H1 (cell line): ENCODE results near the gene PITPNC1. TPM values are rescaled to one million over a fixed set of nuclear protein-coding genes. Genes with fewer than 3 reads are reported as not detected.

ENCODE experiments used
- CTCF ChIA-PET: fragments of 300-600 bp; sonication (Branson Sonifier 250); formaldehyde crosslinking; loops from one replicate; lab custom pipeline; 2021; ENCODE audit not compliant: partially characterized antibody; lab: Charles Lee
- POLR2A ChIA-PET: fragments of 300-600 bp; sonication (Branson Sonifier 250); formaldehyde crosslinking; loops from one replicate; lab custom pipeline; 2021; ENCODE audit warnings: inconsistent platforms; ENCODE audit not compliant: partially characterized antibody; lab: Charles Lee
- DNase-seq, 2 experiments: peaks; one replicate each; pipeline versions ENCODE4 v3.0.0 to v3.0.0-alpha.2; 2010 to 2022; ENCODE audit warnings: low spot score in 2 of 2, low read depth in 1 of 2, mixed read lengths in 1 of 2
- FAIRE-seq: peaks from 2 replicates; lab custom pipeline; 2011; peaks lifted over from hg19 to GRCh38; lab: Jason Lieb, UNC
- H2AFZ ChIP-seq: 2 replicates; pipeline ENCODE4 v1.8.1; 2012; ENCODE audit warnings: low read length, inconsistent platforms
- H2AK5ac ChIP-seq: 2 replicates; pipeline ENCODE4 v1.6.1; 2013; ENCODE audit warnings: low read depth, low read length
- H2BK120ac ChIP-seq: replicated peaks from 2 replicates; pipeline ENCODE3; 2013; ENCODE audit warnings: low read depth, low read length, inconsistent platforms
- H2BK12ac ChIP-seq: 2 replicates; pipeline ENCODE4 v1.6.1; 2013; ENCODE audit warnings: low read depth, low read length
- H2BK15ac ChIP-seq: 2 replicates; pipeline ENCODE4 v1.6.1; 2013; ENCODE audit warnings: low read length
- H2BK20ac ChIP-seq: 2 replicates; pipeline ENCODE4 v1.6.1; 2013; ENCODE audit warnings: low read length
- H2BK5ac ChIP-seq: 2 replicates; pipeline ENCODE4 v1.6.1; 2013; ENCODE audit warnings: low read depth, low read length
- H3K14ac ChIP-seq: 2 replicates; pipeline ENCODE4 v1.6.1; 2013; ENCODE audit warnings: inconsistent platforms; ENCODE audit not compliant: insufficient read length
- H3K18ac ChIP-seq: 2 replicates; pipeline ENCODE4 v1.6.1; 2013; ENCODE audit warnings: low read length; ENCODE audit errors: extremely low read depth
- H3K23ac ChIP-seq: 2 replicates; pipeline ENCODE4 v1.6.1; 2013; ENCODE audit warnings: inconsistent platforms; ENCODE audit not compliant: insufficient read length
- H3K23me2 ChIP-seq: 2 replicates; pipeline ENCODE4 v1.6.1; 2013; ENCODE audit warnings: low read depth, low read length
- H3K27ac ChIP-seq: 2 replicates; pipeline ENCODE4 v1.6.1; 2011; ENCODE audit warnings: low read depth, low read length, inconsistent platforms
- H3K27me3 ChIP-seq, 4 experiments: replicated peaks in 1 of 4; 1 replicate in 1 of 4; 2 replicates in 3 of 4; pipeline versions ENCODE4 v1.6.1 to v1.8.1; 2011 to 2013; ENCODE audit warnings: low read length in 3 of 4, mild to moderate bottlenecking in 3 of 4, inconsistent platforms in 2 of 4, mixed read lengths in 2 of 4, moderate library complexity in 1 of 4; ENCODE audit not compliant: control insufficient read depth in 3 of 4, insufficient read depth in 3 of 4; ENCODE audit errors: extremely low read depth in 1 of 4
- H3K36me3 ChIP-seq, 4 experiments: 2 replicates each; pipeline versions ENCODE4 v1.6.1 to v1.8.1; 2011 to 2013; ENCODE audit warnings: mild to moderate bottlenecking in 4 of 4, low read length in 3 of 4, moderate library complexity in 2 of 4, control low read depth in 1 of 4, inconsistent platforms in 1 of 4; ENCODE audit not compliant: insufficient read depth in 4 of 4, control insufficient read depth in 2 of 4
- H3K4ac ChIP-seq: replicated peaks from 2 replicates; pipeline ENCODE3; 2013; ENCODE audit warnings: low read length, low read depth, mixed read lengths, inconsistent platforms; ENCODE audit not compliant: insufficient read length
- H3K4me1 ChIP-seq, 4 experiments: replicated peaks in 1 of 4; 1 replicate in 1 of 4; 2 replicates in 3 of 4; pipeline versions ENCODE4 v1.6.1 to v1.8.1; 2011 to 2013; ENCODE audit warnings: low read length in 3 of 4, inconsistent platforms in 2 of 4, mixed read lengths in 1 of 4; ENCODE audit not compliant: insufficient read depth in 4 of 4, control insufficient read depth in 3 of 4
- H3K4me2 ChIP-seq, 2 experiments: 2 replicates each; pipeline versions ENCODE4 v1.6.1 to v1.8.1; 2011 to 2013; ENCODE audit warnings: low read depth in 2 of 2, low read length in 2 of 2, control low read depth in 1 of 2, inconsistent platforms in 1 of 2, mild to moderate bottlenecking in 1 of 2; ENCODE audit not compliant: insufficient read depth in 1 of 2
- H3K4me3 ChIP-seq, 4 experiments: fragments of 200-600, 300-600 bp in 1 of 4; sonication (generic), shearing (Covaris generic), sonication (Bioruptor Twin) in 1 of 4; 2 replicates each; pipeline versions ENCODE4 v1.5.1 to v1.8.1; 2011 to 2016; ENCODE audit warnings: low read length in 4 of 4, low read depth in 3 of 4, control low read depth in 2 of 4, inconsistent platforms in 2 of 4, mild to moderate bottlenecking in 2 of 4, mixed read lengths in 1 of 4, moderate library complexity in 1 of 4; ENCODE audit not compliant: insufficient read depth in 2 of 4; ENCODE audit errors: extremely low read depth in 1 of 4
- H3K56ac ChIP-seq: replicated peaks from 2 replicates; pipeline ENCODE3; 2013; ENCODE audit warnings: low read depth, mild to moderate bottlenecking, mixed read lengths, low read length, inconsistent platforms; ENCODE audit not compliant: insufficient read length
- H3K79me1 ChIP-seq: 2 replicates; pipeline ENCODE4 v1.6.1; 2013; ENCODE audit warnings: low read depth, low read length, control low read depth
- H3K79me2 ChIP-seq, 2 experiments: 2 replicates each; pipeline versions ENCODE4 v1.6.1 to v1.8.1; 2012 to 2013; ENCODE audit warnings: low read length in 2 of 2, mild to moderate bottlenecking in 2 of 2, inconsistent platforms in 1 of 2; ENCODE audit not compliant: insufficient read depth in 2 of 2, control insufficient read depth in 1 of 2
- H3K9ac ChIP-seq, 4 experiments: replicated peaks in 1 of 4; 1 replicate in 1 of 4; 2 replicates in 3 of 4; pipeline versions ENCODE4 v1.6.1 to v1.8.1; 2011 to 2013; ENCODE audit warnings: low read depth in 3 of 4, low read length in 3 of 4, control low read depth in 2 of 4, mild to moderate bottlenecking in 2 of 4, moderate library complexity in 2 of 4, inconsistent platforms in 1 of 4; ENCODE audit errors: extremely low read depth in 1 of 4
- H3K9me3 ChIP-seq, 2 experiments: 2 replicates each; pipeline versions ENCODE4 v1.6.1 to v1.8.1; 2012 to 2013; ENCODE audit warnings: mild to moderate bottlenecking in 2 of 2, moderate library complexity in 2 of 2, control low read depth in 1 of 2, inconsistent platforms in 1 of 2, low read depth in 1 of 2, low read length in 1 of 2, mixed read lengths in 1 of 2; ENCODE audit not compliant: insufficient read depth in 2 of 2
- H4K20me1 ChIP-seq, 2 experiments: replicated peaks in 1 of 2; 2 replicates each; pipeline versions ENCODE3 to v1.8.1; 2011 to 2013; ENCODE audit warnings: inconsistent platforms in 2 of 2, low read length in 2 of 2, mild to moderate bottlenecking in 1 of 2; ENCODE audit not compliant: insufficient read depth in 2 of 2, control insufficient read depth in 1 of 2
- H4K5ac ChIP-seq: 2 replicates; pipeline ENCODE4 v1.6.1; 2013; ENCODE audit warnings: low read length, low read depth, mixed read lengths, inconsistent platforms; ENCODE audit not compliant: insufficient read length
- H4K8ac ChIP-seq: 2 replicates; pipeline ENCODE4 v1.8.0; 2013; ENCODE audit warnings: mild to moderate bottlenecking, moderate library complexity, low read length, inconsistent platforms; ENCODE audit not compliant: insufficient read depth; ENCODE audit errors: extremely low read depth
- H4K91ac ChIP-seq: replicated peaks from 2 replicates; pipeline ENCODE3; 2013; ENCODE audit warnings: low read length, mixed read lengths, inconsistent platforms; ENCODE audit not compliant: insufficient read length
- CREB1 ChIP-seq: IDR thresholded peaks from 2 replicates; pipeline ENCODE4 v1.6.1; 2012; ENCODE audit warnings: inconsistent platforms
- GTF2F1 ChIP-seq: IDR thresholded peaks from 2 replicates; pipeline ENCODE4 v1.6.1; 2012; ENCODE audit warnings: low read depth, low read length, improper control_type of control experiment, borderline replicate concordance
- HDAC2 ChIP-seq, 2 experiments: fragments of 300-600 bp in 1 of 2; sonication (generic) in 1 of 2; IDR thresholded peaks; 2 replicates each; pipeline ENCODE4 v1.6.1; 2011 to 2012; ENCODE audit warnings: low read depth in 2 of 2, low read length in 2 of 2, mild to moderate bottlenecking in 2 of 2, moderate library complexity in 2 of 2, borderline replicate concordance in 1 of 2, inconsistent platforms in 1 of 2
- KDM1A ChIP-seq: fragments of 200-600, 300-600 bp; sonication (generic); IDR thresholded peaks from 2 replicates; pipeline ENCODE4 v1.7.1; 2016; ENCODE audit warnings: mild to moderate bottlenecking, low read length, borderline replicate concordance
- NRF1 ChIP-seq: IDR thresholded peaks from 2 replicates; pipeline ENCODE4 v1.6.1; 2011; ENCODE audit warnings: mild to moderate bottlenecking, low read depth, low read length, improper control_type of control experiment
- POLR2AphosphoS5 ChIP-seq: IDR thresholded peaks from 2 replicates; pipeline ENCODE4 v1.6.1; 2011; ENCODE audit warnings: low read depth, low read length
- SIRT6 ChIP-seq: IDR thresholded peaks from one replicate; pipeline ENCODE4 v1.7.1; 2012; ENCODE audit warnings: low read length, inconsistent platforms
- TEAD4 ChIP-seq: IDR thresholded peaks from 2 replicates; pipeline ENCODE4 v1.6.1; 2012; ENCODE audit warnings: low read depth, low read length, inconsistent platforms, mixed read lengths
- WGBS, 2 experiments: shearing (Covaris generic) in 1 of 2; methylation state at CpG; one replicate each; pipeline versions ENCODE4 v1.1.6 to v1.1.7; 2013 to 2015; ENCODE audit warnings: low lambda C conversion rate in 2 of 2, mixed read lengths in 2 of 2, inconsistent platforms in 1 of 2, low coverage in 1 of 2, missing lambda C conversion rate in 1 of 2; ENCODE audit not compliant: insufficient replicate concordance in 2 of 2, insufficient coverage in 1 of 2, insufficient read length in 1 of 2; ENCODE audit errors: extremely low coverage in 1 of 2, missing lambda C conversion rate in 1 of 2; 5-methylcytosine and 5-hydroxymethylcytosine counted together
- polyA plus RNA-seq, 7 experiments: library from polyadenylated mRNA; depleted of rRNA in 3 of 7; stranded (reverse) in 5 of 7; unstranded in 2 of 7; fragments of >200 nt in 5 of 7; fragments of 200-250 nt in 2 of 7; gene quantifications; 1 replicate in 5 of 7; 2 replicates in 1 of 7; 4 replicates in 1 of 7; pipeline versions ENCODE4 v1.2.1 to v1.2.3, GENCODE V29; 2011 to 2013; ENCODE audit warnings: missing spikeins in 2 of 7, mixed read lengths in 2 of 7
- total RNA-seq: library from RNA; stranded (reverse); fragmentation: NEBNext Ultra II Directional; extraction: Animal tissue kit (Norgen Biotek cat#: 25700); gene quantifications from 2 replicates; pipeline ENCODE4 v1.2.1, GENCODE V29; 2021

The PITPNC1 gene
- total and polyA plus RNA-seq, 2 of the 8 experiments (the other 6 are each of a cell fraction or from before 2014, with no cell fraction given) = 17.6 to 54.7 TPM

DNA sequence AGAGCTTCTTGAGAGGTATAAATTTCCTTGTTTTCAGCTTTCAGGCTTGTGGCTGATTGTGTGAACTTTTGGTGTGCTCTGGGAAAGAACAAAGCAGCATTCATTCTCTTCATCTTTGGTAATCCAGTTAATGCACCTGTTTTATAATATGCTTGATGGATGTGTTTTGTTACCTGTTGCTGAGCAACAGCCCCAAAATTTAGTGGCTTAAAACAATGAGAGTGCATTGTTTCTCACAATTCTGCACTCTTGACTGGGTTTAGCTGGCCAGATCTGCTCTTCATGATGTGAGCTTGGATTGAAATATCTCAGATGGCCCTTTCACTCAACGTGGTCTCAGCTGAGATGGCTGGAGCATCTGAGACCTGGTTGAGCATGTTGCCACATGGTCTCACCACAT lies 281.9 kb downstream of the PITPNC1 start:
- CTCF ChIA-PET = interaction anchor here (1.0 to 2.7 kb wide), 4 partner anchors 8 to 272 kb away, joined by 3 to 11 read pairs (median 4); no protein-coding TSS in a partner anchor
- Histone ChIP-seq H3K27me3 (no peaks in the 10 kb centered on the region), H3K23me2 (no peaks in the 10 kb centered on the region), H2BK120ac (no peak overlapping the region), H2BK12ac (no peak overlapping the region), H2BK15ac (no peak overlapping the region), H3K79me1 (no peaks in the 10 kb centered on the region; the same call in 1 of the 2 replicates), H3K27ac (no peak overlapping the region), H2AFZ (no peak overlapping the region), H3K4ac (no peak overlapping the region), H4K20me1 (no peaks in the 10 kb centered on the region), H3K56ac (no peak overlapping the region), H3K36me3 (no peaks in the 10 kb centered on the region), H4K5ac (no peak overlapping the region), H3K23ac (no peak overlapping the region), H2BK20ac (no peak overlapping the region), H2AK5ac (no peak overlapping the region), H4K91ac (no peak overlapping the region), H3K9me3 (no peaks in the 10 kb centered on the region), H3K4me1 (peaks cover 3 to 9% (median 5%) of the 10 kb centered on the region in 4 experiments; a peak in 5 of 7 replicates), H3K4me2 (no peak overlapping the region), H3K18ac (no peak overlapping the region), H3K79me2 (no peaks in the 10 kb centered on the region), H3K9ac (no peak overlapping the region; a peak in 1 of 7 replicates), H3K4me3 (no peak overlapping the region), H4K8ac (no peak overlapping the region), H2BK5ac (no peak overlapping the region), H3K14ac (no peak overlapping the region)
- TF ChIP-seq POLR2AphosphoS5 = no peak
- no peak for TF ChIP-seq SIRT6
- no peak for TF ChIP-seq CREB1
- TF ChIP-seq HDAC2 (IDR thresholded peaks at IDR 0.05; ENCODE audit: borderline replicate concordance in 1 of 2, low read depth in 2 of 2, low read length in 2 of 2) = no peak
- TF ChIP-seq NRF1 = no peak
- TF ChIP-seq KDM1A = no peak
- no peak for TF ChIP-seq GTF2F1
- TF ChIP-seq TEAD4 = no peak
- 88% methylated on average over 1 of the region's 1 CpG; no CpG with 5 or more reads in 1 of the 2 experiments for WGBS, 2 experiments
- POLR2A ChIA-PET = no interaction called here
- DNase-seq = no peak
- FAIRE-seq = no peak
